Left renal pelvis (tissue), 4 donors: ENCODE results near the gene CDH10. TPM values are rescaled to one million over a fixed set of nuclear protein-coding genes. Genes with fewer than 3 reads are reported as not detected.

Experiments
- DNase-seq, 4 donors: peaks; one replicate each; pipeline ENCODE4 v3.0.0-alpha.2; 2013; ENCODE audit warnings: low read depth in 4 of 4, low spot score in 3 of 4
- polyA plus RNA-seq, 4 donors: library from polyadenylated mRNA; unstranded; fragments of 120-200 nt; gene quantifications; one replicate each; pipeline ENCODE4 v1.2.1, GENCODE V29; 2013; ENCODE audit not compliant: insufficient read length in 4 of 4

The CDH10 gene
- 10 to 100 TPM in 1 of 4 donors, 1 to 10 TPM in 3; 2.8 to 13.5 (median 3.9) TPM for polyA plus RNA-seq

DNA sequence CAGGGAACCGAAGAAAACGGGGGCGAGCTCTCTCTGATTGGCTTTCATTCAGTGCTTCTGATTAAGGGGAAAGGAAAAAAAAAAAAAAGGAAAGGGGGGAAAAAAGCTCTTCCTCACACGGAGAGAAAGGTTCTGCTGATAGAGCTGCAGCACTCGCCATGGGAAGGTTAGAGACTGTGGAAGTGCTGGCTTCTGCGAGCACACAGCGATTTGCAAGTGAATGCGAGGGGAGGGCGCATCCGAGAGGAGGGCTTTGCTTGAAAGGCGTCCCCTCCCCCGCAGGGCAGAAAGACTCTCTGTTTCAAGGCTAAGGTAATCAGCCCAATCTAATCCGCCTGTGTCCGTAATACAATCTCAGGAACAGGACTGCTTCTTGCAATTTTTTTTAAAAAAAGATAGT lies at the start of gene CDH10:
CDH10 (minus strand) TSS at position 218 of the 400 bp plus-strand sequence. CDS start 51,488 bp downstream, outside the sequence.
- DNase-seq = peak in 2 of 4 donors; percentile 57 to 72

DNA sequence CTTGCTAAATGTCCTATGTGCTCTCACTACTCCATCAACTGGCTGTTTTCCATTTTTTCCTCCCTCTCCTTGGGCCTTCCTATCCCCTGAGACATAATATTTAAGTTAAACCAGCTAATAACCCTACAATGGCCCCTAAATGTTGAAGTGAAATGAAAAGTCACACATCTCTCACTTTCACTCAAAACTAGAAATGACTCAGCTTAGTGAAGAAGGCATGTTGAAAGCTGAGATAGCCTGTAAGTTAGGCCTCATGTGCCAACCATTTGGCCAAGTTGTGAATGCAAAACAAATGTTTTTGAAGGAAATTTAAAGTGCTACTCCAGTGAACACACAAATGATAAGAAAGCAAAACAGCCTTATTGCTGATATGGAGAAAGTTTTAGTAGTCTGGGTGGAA lies 48.8 kb upstream of the CDH10 start:
- no peak for DNase-seq

DNA sequence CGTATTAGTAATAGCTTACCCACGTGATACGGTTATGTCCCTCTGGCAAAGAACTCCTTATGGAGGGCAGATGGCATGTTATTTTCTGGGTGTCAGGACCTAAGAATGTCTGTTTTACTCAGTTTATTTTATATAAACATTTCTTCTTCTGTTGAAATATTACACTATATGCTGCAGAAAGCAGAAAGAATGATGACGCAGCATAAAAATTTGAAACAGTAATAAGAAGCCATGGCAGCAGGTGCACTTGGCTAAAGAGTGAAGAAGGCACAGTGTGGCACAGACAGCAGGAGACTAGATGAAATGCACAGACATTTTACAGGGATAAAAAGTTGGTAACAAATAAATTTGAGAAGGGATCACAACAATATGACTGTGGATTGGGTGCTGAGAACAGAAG lies 46.3 kb upstream of the CDH10 start:
- DNase-seq = no peak

DNA sequence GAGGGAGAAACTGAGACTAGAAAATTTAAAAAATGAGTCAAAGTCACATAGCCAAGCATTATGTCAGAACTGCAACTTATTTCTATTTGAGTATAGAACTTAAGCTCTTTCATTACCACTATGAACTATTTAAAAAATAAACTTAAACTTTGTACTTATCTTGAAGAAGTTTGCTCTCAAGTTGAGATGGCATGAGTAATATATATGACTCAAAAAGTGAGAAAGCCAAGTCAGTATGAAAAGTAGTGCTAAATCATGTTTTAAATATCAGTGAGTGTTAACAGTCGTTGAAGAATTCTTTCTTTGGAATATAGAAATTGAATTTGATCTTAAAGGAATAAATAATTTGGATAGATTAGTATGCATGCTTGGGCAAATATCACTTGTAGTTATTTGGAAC lies 36.3 kb upstream of the CDH10 start:
- DNase-seq = no peak

DNA sequence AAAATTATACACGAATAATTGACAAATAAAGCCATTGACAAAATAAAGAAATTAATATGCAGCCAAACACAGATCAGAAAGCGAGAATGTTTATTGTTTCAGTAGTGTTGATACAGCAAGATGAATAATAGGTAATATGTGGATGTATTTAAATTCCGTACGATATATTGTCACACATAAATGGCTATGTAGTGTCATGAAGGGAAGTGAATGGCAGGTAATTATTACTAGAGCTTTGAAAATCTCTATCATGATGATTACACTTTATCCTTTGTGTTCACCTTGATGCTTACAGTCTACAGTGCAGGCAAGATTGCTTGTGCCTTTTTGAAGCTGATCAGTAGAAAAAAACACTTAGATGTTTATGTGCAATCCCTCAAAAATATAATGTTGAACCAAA lies 23.3 kb upstream of the CDH10 start:
- DNase-seq = no peak

DNA sequence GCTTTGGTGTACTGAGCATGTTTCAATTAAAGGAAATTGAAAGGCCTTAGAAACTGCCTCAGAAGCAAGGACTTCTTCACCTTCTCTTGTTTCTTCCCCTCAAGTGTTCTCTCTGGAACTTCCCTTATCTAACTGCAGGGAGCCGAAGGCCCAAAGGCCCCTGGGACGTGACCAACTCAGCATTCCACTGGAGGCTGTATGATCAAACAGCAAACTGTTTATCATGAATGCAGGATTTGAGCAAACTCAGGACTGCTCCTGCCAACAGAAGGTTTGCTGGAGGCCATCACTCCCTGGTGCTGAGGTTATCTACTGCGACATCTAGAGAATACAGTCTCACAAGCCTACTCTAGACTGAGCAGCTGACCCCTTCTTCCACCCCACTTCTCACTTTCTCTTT lies 4.8 kb upstream of the CDH10 start:
- DNase-seq = no peak

DNA sequence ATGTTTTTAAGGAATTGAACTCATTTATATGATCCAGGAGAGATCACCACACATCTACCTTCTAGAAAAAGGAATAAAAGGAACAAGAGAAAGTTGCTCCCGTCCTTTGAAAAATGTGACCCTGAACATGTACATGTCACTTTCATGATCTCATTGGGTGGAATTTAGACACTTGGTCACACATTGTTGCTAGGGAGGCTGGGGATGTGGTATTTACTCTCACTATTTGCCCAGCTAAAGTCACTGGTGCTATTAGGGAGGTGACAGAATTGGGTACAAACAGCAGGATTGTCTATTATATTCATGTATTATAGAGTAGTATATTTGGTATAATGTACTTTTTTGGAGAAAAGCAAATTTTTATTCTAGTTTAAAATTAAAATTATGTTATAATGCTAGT lies 2.1 kb upstream of the CDH10 start:
- no peak for DNase-seq

DNA sequence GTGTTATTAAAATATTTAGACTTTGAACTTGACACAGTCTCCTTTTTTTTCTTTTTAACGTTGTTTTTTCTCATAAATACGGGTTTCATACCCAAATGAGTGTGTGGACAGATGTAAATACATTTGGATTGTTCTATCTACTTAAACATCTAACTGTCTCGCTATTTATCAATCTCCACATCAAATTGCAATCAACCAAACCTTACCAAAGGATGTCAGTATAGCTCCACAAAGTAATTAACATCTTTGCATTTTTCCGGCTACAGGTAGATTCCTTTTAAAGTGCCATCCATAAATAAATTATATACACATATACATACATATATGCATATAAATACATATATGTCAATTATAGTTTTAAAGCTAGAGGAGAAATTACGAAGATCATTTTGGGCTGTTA lies 705 bp upstream of the CDH10 start:
- DNase-seq = no peak

DNA sequence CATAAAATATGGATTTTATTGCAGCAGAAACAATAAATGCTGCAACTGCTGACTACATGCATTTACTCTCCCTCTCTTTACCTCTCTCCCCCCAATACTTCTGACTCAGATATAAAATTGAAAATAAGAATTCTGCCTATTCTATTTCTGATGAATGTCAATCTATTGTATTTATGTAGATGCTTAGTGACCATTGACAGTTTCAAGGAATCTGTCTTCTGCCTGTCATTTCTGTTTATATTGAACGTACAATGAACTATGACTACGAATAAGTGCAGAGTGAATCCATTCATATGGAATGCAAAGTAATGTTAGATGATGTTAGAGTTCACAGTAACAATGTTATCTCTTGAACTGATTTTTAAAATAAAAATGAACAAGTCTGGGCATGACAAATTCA lies 898 bp downstream of the CDH10 start:
- DNase-seq = no peak

DNA sequence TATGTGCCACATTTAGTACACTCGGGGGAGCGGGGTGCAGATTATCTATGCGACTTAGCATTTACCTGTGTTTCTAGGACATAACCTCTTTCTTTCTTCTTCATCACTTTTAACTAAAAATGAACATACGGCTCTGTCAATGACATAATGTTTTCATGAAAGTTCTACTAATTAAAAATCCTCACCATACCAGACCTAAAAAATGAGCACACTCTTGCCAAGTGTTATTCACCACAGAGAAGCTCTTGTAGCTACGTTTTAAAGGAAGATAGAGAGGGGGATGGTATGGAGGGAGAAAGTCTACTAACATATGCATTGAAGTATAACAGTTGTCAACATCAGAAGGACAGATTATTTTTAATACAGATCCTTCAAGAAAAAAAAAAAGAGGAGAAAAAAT lies 1.6 kb downstream of the CDH10 start:
- no peak for DNase-seq

DNA sequence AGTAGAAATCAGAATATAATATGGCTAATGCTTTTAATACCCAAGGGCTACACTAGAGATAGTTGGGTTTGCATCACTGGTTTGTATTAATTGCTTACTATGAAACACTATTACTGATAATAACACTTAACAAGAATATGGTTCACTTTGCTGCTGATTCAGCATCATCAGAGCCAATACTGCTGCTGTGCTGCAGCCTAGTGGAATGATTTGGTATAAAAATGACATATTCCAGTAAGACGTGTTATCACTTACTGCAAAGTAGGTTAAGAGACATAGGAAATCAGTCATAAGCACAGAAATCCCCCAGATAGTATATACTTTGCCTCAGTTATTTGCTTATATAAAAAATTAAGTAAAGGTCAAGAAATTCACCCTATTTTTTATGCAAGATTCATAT lies 2.8 kb downstream of the CDH10 start:
- no peak for DNase-seq

DNA sequence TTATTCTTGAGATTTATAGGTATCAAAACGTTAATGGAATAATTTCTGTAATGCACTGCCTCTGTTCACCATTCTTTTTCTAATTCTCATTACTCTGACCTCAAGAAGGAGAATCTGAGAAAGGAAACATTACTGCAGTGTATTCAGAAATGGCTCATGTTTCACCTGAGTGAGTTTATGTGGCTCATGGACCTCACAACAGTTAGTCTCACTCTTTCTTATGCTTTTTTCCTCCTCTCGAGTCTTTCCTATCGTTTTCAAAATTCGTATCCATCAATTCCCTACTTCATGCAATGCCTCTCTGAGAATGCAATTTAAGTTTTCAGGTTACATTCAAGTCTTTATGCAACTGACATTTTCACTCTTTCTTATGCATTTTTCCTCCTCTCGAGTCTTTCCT lies 9.6 kb downstream of the CDH10 start:
- DNase-seq = no peak

DNA sequence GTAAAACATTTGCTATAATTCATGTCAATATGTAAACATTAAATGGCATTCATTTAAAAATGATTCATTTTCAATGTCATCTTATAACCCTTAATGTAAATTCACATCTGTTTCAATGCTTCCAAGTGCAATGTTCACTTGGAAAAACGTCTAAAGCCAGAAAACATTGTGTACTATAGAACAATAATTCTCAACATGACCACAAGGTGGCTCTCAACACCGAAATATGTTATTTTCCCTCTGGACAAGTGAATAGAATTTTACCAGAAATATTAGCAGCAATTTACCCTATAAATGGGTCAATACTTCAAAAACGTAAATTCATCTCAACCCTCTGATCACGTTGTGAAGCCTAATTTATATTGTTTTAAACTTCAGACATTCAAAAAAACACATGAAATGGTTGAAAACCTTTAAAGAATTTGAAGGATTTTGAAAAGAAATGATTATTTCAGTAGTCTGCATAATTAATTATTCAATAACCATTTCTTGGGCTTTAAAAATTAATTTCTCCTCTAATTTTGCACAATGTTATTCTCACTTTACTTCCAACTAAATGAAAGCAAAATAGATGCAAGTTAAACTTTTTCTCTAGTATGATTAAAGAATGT lies 11.0 kb downstream of the CDH10 start:
- no peak for DNase-seq

DNA sequence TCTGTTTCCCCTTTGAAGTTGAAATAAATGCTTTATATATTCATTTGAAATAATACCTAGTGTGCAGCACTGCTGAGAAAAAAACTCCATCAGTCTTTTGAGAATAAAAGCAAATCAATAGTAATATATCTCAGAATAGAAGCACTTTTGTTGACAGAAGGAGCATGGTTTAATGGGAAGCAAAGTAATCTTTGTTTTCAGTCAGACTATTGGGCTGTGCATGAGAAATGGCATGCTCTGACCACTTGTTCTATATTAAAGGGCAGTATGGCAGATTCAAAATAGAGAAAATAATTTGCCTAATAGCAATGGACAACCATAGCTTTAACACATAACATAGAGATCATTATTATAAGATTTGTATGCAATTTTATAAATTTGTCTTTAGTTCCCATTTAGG lies 12.4 kb downstream of the CDH10 start:
- DNase-seq = no peak

DNA sequence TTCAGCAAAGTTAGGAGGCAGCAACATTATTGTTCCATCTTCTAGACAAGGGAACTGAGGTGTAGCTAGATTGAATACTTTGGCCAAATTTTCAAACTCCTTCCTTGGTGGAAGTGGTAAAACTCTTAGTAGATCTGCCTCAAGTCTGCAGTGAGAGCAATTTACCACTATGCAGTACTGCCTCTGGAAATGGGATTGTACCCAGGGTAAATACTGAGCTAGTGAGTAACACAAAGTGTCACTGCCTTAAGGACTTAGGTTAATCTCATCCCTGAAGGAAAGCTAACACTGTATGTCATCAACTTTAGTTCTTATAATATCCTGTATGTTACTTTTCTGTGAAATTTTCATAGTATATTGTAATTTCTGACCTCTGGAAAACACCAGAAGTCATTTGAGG lies 13.9 kb downstream of the CDH10 start:
- no peak for DNase-seq

DNA sequence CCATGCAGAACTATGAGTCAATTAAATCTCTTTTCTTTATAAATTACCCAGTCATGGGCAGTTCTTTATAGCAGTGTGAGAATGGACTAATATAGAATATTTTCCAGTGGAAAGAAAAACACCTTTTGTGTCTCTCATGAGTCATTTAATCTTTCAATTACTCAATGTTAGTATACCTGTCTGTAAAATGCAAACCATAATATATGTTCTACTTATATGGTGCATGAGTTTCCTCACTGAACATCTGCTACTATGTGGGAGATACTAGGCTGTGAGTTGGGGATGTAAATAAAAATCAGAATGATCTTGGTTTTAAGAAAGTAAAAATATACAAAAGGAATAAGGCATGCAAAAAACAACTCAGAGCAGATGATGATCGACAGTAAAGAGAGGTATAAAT lies 15.0 kb downstream of the CDH10 start:
- DNase-seq = no peak

DNA sequence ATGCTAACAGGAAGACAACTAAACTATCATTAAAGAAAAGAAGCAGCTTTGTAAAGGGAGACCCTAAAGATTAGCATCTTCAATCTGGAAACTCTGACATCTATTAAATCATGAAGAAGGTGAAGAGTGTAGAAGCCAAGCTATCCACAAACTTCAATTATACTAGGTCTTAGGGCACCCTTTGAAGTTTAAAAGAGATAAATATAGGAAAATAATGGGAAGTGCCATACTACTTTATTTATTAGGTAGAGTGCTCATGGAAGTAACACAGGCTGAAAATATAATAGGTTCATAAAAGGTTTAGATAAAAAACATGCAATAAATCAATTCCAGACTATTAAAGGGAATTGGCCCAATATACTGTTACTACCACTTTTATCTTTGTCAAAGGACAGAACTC lies 19.9 kb downstream of the CDH10 start:
- DNase-seq = no peak

DNA sequence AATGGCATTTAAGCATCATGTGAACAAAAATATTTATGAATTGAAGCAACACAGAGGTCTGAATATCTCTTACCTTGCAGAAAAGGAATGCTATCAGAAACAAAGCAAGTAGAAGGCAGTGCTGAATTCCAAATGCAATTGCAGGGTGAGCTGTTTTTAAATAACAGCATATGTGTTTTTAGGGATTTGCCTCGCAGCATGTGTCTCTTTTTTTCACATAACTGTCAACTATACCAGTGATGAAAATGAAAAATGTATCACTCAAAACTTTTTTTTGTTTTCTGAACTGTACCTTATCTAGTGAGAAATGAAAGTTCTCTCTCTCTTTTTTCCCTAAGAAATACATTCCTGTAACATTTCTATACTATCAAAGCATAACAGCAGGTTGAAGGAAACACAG lies 21.2 kb downstream of the CDH10 start:
- DNase-seq = no peak

DNA sequence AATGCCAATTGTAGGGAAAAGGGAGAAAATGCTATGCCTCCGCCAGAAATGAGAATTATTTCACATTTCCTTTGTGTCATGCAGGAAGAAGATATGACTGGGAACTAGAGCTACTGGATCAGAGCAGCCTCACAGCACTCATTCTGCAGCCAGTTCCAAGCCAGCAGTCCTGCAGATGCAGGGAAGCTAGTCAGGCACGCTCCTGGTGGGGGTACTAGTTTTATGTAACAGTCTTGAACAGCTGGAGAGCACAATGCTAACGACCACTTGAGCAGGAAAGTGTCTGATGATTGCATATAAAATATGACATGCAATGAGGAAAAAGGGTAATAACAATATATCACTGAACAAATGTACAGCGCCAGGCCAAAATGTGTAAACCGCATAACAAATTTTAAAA lies 21.7 kb downstream of the CDH10 start:
- no peak for DNase-seq

DNA sequence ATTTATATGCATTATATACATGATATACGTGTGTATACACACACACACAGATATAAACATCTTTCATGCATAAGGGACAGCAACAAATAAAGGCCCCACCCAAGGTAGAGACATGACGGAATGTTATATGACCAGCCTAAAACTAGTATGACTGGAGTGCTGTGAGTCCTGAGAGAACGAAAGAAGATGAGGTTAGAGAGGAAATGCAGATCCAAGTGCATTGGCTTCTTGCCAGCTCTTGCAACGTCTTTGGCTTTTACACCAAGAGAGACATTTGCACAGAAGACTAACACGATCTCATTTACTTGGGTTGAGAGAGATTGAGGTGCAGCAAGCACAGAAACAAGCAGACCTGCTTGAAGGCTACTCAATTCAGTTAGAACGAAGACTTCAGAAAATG lies 23.0 kb downstream of the CDH10 start:
- no peak for DNase-seq

DNA sequence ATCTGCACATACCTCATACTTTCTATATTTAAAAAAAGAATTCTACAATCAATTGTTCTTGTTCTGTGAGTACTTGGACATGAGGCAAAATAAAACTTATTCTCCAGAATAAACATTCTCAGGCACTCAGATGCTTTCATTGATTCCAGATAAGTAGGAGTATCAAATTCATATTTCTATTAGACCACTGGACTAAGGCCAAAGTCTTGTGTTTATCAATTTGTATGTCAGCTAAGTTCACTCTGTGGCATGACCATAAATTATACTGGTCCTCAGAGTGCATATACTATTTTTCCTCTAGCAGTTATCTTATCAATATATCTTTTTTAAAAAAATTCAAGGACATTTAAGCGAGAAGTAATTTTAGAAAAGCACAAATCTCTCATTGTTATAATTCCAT lies 28.2 kb downstream of the CDH10 start:
- DNase-seq = no peak

DNA sequence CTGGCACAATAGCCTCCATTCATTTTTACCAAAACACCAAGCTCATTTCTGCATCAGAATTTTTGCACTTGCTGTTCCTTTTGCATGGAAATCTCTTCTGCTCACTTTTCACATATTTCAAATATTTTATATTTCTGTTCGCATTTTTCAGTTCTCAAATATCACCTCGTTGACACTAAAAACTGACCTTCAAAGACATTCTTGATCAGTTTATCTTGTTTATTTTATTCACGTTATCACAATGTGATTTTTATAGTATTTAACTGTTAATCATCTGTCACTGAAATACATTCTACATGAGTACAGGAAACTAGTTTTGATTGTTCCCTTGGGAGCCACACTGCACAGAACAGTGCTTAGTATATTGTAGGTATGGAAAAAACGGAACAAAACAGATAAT lies 29.6 kb downstream of the CDH10 start:
- DNase-seq = no peak

DNA sequence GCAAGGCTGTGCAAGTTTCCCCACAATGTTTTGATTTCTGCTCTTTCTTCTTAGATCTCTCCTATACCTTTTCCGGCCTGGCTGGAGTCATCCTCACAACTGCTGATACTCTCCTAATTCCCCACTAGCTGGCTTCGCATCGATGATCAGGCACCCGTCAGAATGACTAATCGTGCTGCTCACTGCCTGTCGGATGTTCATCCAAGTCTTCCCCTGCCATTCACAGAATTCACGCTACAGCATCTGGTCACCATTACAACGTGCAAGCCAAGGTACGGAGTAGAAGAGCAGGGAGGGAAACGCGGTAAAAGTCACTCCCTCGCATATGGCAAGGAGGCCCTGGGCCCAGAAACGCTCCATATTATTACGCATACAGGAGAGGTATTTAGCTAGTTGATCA lies 35.1 kb downstream of the CDH10 start:
- DNase-seq = no peak
